GM19025 (cell line): ENCODE data around the gene AKT1S1.
A peak's percentile ranks its signal among the peaks of the same experiment; 100 is the strongest.

ENCODE experiments used
- ATAC-seq: cut with Tn5 transposase; IDR thresholded peaks from one replicate; pipeline ENCODE4 v1.9.1; 2021; ENCODE audit warnings: mild to moderate bottlenecking, low read depth, moderate library complexity; ENCODE audit not compliant: unreplicated experiment

Gene AKT1S1

DNA sequence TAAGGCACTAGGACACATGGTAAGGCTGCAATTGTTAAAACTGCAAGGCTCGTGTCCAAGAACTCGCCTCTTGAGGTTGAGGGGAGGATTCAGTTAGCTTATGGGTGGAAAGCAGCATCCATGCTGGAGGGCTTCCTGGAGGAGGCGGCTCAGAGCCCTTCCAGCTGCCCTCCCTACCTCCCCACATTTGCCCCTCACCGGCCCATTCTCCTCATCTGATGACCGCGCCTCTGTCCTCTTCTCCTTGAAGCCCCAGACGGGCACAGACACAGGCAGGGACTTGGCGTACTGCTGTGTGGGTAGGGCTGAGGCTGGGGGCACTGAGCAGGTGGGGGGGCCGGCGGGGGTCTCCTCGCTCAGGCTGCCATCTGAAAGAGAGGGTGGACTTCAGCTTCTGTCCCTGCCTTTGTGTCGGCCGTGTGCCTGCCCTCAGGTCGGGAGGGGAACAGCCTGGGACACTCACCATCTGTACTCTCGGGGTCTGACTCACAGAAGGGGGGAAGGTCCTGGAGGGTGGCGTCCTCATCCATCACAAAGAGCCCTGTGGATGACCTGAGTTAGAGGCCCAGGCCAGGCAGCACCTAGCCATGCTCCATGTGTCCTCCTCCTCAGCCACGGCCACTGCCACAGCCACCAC, 5.7 kb downstream of the AKT1S1 start:
- no peak for ATAC-seq

DNA sequence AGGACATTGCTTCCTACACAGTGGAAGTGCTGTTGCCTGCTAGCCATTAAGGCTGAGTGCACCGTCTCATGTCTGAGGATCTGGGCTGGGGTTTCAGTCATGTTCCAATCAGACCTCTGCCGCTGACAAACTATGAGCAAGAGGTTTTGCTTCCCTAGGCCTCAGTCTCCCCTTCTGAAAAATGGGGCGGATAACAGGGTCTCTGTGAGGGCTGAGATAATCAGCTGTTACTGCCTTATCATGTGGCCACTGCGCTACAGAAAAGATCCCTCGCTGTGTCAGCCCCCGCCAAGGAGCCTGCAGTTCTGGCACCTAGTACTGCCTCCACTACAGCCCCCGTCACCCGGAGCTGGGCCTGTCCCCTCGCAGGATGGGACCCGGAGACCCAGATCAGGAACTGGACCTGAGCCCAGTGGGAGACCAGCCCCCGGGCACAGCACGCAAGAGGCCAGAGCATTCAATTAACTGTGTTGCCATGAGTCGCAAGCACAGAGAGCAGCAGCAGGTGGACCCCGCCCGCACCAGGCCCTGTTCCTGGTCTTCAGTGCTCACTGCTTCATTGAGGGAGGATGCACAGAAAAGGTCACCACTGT, 6.8 kb downstream of the AKT1S1 start:
- no peak for ATAC-seq

DNA sequence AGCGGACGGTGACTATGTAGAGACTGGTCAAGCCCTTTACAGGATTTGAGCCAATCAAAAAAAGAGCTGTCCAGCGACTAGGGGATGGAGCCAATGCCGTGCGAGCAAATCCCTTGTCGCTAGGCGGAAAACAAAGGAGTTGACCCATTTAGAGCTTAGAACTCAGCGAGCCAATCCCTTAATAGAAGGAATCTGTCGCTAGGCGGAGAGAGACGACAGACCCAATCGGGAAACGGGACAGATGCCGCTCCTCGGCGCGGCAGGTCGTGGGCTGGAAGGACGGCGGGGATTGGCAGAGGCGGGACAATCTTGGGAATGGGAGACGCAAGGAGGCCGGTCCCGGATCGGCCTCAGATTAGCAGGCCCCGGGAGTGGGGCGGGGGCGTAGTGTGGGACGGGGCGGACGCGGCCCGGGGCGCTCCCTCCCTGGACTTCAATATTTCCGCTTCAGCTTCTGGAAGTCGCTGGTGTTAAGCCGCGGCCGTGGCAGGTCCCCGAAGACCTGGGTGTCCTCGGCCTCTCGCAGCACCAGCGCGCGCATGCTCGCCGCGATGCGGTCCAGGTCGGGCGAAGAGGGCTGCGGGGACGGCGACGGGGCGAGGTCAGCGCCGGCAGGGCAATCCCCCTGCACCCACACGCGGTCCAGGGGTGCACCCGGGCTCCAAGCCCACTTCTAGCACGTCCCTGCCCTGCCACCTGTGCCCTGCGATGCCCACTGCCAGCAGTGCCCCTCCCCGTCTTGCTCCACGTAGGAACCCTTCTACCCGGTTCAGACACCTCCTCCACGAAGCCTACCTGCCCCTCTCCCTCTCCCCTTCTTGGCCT, 7.5 kb downstream of the AKT1S1 start:
- ATAC-seq = peak; percentile 68

DNA sequence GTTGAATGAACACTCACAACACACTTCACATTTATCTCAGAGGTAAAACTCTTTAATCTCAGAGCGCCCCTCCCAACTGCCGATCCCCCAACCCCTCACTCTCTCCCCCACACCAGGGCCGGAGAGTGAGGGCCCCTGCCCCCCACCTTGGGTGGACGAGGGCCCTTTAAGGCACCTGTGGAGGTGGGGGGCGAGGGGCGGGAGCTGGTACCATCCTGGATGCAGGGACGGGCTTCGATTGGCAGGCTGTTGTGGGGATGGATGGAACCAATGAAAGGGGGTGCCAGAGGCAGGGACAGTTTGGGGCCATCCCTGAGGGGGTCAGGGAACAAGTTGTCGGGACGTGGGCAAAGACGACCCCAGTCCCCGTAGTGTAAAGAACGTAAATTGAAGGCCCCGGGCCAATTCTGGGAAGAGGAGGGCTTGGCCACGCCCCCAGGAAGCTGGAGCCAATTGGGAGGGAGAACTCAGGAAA, 8.1 kb downstream of the AKT1S1 start:
- peak; percentile 2 for ATAC-seq

DNA sequence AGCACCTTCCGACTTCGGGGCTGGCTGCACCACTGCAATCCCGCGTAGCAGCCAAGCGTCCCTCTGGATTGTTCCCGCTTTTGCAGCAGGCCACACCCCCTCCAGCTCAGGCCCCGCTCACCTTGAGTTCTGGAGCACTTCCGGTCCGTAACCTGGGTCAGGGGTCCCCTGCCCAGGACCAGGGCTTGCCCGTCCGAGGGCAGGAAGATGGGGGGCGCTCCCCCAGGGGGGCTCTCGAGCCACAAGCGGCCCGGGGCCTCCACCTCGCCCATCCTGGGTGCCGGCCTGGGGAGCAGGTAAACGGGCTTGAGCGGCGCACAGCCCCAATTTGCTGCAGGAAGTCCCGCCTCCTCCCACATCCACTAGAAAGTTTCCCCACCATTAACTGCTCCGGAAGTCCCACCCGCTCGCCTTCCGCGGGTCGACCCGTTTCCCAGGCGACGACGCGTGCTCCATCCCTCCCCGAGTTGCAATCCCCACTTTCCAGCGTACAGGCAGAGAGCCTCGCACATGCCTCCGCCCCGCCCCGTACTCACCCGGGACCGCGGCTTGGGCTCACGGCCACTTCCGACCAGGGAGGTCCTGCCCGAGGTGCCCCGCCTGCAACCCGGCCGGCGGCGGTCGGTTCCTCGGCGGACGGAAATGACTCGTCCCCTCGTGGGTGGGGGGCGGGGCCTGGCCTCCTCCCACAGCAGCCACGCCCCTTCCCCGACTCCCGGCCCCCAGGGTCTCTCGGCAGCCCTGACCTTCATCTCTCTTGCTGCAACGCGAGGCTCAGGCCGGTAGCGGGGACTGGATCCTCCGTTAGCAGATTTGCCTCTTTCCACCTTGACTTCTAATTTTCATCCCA, 10.0 kb downstream of the AKT1S1 start, which contains the start of gene PNKP:
Gene PNKP (minus strand): TSS at position 644 of the 850 bp plus-strand sequence. CDS start 372 bp downstream, at position 272.
- peak; percentile 42 for ATAC-seq

DNA sequence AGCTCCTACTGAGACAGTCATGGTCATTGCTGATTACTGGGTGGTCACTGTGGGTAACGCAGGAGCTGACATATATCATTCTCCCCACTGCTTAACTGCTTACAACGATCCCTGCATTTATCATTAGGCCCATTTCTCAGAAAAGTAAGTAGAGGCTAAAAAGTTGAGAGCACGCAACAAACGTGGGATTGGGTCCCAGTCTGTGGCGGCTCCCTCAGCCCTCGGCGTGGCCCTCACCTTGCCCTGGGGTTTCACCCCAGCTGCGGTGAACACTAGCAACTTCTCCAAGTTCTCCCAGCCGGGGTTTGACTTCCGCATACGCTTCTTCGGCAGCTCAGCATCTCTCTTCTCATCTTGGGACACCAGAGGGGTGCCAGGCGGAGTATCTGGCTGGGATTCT, 12.3 kb downstream of the AKT1S1 start:
- no peak for ATAC-seq

DNA sequence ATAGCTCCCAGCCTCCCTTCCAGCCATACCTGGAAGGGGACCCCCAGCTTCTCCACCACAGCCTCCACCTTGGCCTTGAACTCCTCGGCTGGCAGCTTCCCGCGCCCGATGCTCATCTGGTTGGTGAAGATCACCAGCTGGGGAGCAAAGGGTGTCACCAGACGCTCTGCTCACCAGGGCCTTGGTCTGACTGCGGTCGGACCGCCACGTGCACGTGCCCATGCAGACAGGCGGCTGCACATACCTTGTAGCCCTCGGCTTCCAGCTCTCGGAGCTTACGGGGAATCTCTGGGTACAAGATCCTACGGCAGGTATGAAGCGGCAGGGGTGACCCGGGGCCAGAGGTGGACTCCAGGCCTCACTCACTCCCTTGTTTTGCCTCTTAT, 13.2 kb downstream of the AKT1S1 start:
- no peak for ATAC-seq

DNA sequence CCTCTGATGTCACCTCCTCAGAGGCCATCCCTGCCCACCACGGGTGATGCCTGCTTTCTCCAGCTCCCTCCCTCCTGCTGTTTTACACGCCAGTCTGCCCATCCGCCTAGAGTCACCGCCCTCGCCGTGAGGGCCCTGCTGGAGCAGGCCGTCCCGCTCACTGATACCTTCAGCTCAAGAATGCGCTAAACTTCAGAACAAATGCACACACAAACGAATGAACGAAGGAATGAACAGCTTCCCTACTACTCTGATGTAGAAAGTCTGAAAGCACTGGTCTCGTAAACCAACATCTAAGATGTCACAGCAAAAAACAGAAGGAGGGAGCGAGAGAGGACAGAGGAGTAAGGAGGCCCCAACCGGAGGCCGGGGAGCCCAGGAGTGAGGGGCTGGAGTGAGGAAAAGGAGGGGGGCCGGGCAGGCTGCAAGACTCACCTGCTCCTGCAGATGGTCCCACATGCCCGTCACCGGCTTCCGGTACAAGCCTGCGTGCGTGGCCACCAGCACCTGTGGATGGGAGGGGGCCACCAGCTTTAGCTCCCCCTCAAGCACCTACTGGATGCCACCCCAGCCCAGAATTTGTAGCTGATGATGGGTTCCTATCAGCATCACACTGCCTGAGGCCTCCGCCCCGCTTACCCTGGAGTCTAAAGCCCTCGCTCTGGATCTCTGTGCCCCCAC, 13.8 kb downstream of the AKT1S1 start:
- no peak for ATAC-seq

DNA sequence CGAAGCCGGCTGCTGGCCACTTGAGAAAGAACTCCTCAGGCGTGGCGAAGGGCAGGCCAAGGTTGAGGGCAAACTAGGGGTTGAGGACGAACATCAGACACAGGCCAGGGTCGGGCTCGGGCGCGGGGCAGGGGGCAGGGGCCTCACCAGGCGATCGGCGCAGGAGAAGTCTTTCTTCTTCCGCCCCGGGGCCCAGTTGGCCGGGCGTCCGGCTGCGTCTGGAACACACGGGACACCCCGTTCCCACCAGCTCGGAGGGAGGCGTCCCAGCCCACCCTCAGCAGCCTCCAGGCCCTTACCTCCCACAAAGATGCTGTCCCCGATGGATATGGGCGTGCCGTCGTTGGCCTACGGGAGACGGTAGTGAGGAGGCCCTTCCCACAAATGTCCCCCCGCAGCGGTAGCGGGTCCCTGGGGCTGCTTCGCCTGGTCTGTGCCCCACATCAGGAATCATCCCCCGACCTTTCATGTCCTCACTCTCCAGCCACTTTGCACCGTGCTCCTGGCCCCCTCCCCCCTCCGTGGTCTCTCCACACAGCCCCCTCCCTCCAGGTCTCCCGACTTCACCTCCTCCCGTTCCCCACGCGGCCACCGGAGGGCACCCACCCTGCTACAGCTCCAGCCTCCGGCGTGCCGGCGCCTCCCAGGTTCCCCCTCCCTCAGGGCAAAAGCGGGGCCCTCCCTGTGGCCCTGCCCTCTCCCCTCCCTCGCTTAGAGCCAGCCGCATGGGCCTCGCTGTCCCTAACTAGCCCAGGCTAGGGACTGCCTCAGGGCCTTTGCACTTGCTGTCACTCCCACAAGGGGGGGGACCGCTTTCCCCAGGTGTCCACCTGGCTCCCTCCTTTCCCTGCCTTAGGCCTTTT, 14.5 kb downstream of the AKT1S1 start:
- ATAC-seq = no peak

DNA sequence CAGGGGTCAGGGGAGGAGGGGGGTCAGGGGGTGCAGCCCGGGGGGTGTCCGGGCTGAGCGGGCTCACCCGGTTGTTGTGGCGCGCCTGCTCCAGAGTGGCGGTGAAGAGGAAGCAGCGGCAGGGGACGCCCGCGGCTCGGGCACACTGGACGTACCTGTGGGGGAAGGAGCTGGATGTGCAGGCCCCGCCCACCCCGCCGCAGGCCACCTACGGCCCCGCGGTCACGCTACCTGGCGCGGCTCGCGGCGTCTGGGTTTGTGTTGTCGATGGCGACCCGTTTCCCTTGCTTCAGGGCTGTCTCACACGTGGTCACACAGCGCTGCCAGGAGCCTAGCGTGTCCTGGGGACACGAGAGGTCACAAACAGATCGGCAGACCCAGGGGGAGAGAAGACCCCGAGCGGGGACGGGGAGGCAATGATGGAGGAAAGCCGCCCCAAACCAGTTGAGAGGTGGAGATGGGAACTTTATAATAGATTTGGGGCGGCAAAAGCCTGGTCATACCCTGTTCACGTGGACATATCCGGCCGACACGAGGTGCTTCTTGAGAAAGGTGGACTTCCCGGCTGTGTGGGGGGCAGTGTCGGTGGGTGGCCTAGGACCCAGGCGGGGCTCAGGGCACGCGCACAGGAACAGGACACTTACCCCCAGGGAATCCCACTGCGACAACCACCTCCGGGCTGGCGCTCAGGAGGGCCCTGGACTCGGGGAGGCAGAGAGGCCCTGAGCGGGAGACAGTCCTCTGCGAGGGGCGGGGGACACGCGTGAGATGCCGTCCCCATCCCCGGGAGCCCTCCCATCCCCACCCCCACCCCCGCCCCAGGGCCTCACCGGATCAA, 15.4 kb downstream of the AKT1S1 start:
- ATAC-seq = no peak

DNA sequence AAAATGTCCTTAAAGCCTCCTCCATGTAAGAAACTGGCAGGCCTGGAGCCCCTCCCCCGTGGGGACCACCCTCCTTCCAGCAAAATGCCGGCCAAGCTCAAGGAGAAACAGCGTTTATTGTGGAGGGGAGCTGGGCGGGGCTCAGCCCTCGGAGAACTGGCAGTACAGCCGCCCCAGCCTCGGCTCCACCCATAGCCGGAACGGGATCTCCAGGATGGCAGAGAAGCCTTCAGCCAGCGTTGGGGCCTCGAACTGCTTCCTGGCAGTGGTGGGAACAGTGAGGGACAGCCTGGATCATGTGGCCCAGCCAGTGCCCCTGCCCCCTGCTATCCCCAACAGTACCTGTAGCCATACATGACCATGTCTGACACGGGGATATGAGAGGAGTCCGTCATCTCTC, 16.0 kb downstream of the AKT1S1 start:
- ATAC-seq = no peak

DNA sequence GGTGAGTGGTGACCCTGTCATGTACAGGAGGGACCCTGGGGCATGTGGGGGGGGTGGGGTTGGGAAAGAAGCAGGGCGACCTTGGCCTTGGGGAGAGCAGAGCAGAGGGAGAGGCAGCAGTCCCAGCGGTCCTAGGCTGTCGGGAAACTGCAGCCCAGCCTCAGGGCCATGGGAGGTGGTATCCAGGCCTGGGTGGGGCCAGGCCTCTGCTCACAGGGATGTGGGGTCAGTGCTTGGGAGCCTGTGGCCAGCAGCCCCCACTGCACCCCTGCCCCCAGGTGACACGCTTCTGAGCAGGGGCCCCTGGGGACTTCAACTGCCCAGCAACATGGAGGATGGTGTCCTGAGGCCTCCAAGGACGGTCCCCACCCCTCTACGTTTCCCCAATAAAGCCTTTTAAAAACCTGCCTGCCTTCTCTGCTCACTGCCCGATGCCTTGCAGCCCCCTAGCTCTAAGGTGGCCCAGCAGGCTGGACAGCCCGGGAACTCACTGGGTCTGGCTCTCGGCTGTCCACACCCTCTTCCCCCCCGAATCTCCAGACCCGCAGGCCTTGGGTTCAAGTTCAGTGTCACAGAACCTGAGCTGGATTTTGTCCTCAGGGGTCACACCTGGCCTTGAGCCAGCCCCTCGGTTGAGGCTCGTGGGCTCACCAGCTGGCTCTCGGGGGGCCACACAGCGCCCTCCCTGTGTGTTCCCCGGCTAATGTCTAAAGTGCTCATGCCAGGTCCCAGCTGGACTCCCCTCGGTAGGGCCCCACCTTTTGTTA, 16.6 kb downstream of the AKT1S1 start:
- ATAC-seq = no peak

DNA sequence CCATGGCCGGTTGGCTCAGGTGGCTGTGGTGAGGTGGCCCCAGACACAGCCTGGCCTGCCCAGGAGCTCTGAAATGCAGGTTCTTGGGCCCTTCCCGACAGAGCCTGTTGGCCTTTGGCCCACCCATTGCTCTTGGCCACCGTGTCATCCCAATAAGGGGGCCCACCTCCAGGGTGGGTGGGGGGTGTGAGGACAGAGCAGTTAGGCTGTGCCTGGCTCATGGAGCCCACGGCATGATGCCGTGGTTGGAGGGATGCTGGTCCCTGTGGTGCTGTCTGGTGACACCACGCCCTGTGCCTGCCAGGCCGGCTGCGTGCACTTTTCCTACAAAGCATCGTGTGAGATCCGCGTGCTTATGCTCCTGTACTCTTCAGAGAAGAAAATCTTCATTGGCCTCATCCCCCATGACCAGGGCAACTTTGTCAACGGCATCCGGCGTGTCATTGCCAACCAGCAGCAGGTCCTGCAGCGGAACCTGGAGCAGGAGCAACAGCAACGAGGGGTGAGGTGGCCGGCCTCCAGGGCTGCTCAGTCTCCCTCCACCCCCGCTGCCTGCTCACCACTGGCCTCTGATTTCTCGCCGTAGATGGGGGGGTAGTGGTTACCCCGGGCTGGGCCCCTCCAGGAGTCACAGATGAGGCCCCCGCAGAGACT, 17.3 kb downstream of the AKT1S1 start:
- no peak for ATAC-seq

DNA sequence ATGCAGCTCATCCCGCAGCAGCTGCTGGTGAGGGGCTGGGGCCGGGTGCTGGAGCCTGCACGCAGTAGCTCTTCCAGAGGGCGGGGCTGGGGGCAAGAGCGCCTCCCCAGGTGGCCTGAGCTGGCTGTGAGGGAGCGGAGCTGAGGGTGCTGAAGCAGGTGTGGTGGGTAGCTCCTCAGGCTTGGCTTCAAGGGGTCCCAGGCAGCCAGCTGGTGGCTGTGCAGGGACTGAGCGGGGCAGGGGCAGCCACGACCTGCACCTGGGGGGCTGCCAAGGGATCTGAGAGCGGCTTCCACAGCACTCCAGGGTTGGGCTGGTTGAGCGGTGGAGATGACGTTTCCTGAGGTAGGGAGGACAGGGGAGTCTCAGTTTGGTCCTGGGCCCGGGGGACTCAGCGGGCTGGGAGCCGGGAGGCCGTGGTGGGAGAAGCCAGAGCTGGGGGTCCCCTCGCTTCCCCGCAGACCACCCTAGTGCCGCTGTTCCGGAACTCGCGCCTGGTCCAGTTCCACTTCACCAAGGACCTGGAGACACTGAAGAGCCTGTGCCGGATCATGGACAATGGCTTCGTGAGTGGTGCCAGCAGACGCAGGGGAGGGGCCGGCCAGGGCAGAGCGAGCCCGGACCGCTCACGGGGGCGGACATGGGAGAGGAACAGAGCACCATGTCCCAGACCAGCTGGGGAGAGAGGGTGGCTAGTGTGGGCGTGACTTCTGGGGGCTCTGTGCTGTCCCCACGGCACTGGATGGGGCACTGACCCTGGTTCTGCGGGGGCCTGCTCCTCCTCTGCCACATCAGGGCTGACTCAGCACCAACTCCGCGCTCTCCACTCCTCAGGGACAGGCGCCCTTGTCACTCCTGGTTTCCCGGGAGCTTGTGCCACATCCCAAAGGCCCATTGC, 18.8 kb downstream of the AKT1S1 start:
- no peak for ATAC-seq

DNA sequence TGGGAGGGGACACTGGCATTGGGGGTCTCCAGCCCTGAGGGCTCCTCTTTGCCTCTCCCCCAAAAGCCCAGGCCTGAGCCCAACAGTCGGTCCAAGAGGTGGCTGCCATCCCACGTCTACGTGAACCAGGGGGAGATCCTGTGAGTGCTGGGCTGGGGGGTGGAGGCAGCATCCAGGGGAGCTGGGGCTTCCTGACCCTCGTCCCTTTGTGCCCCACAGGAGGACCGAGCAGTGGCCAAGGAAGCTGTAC, 19.4 kb downstream of the AKT1S1 start:
- ATAC-seq = no peak

DNA sequence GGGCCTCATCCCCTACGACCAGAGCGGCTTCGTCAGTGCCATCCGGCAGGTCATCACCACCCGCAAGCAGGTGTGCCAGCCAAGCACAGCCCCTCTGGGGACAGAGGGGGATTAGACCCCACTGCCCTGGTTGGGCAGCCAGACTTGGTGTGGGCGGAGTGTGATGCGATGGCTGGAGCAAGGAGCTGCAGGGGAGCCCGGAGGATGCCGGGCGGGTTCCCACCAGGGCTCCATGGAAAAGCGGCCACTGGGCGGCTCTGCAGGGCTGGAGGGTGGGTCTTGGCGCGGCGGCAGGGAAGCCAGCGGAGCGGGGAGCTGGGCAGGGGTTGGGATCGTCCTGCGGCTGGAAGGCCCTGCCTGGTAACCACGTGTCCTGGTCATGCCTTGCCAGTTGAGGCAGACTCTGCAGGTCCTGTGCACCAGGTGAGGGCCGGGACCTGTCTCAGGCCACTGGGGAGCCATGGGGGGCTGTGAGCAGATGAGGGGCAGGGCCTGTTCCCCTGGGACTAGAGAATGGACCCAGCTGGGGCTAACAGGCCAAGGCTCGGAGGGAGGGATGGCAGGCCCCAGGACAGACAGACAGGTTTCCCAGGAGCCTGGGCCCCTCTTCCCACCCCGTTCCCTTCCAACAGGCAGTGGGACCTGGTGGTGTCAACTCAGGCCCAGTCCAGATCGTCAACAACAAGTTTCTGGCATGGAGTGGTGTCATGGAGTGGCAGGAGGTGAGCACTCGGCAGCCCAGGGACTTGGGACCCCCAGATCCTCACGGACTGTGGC, 19.9 kb downstream of the AKT1S1 start:
- no peak for ATAC-seq
